AG09309 (cell line): Measurements from ENCODE around the gene MAST3.

ENCODE experiments used
- DNase-seq: peaks from one replicate; pipeline ENCODE4 v3.0.0-alpha.2; 2010; ENCODE audit warnings: low read depth
- H3K4me3 ChIP-seq: 2 replicates; pipeline ENCODE4 v1.5.1; 2011; ENCODE audit warnings: mild to moderate bottlenecking, low read depth, low read length, moderate library complexity; ENCODE audit not compliant: control insufficient read depth
- TF ChIP-seq, protein P1 (sequence below): IDR thresholded peaks from 2 replicates; pipeline ENCODE4 v1.5.1; 2011; ENCODE audit warnings: mild to moderate bottlenecking, low read depth, low read length, inconsistent platforms; ENCODE audit not compliant: insufficient read depth, control insufficient read depth; ENCODE audit errors: missing control alignments

The MAST3 gene

DNA sequence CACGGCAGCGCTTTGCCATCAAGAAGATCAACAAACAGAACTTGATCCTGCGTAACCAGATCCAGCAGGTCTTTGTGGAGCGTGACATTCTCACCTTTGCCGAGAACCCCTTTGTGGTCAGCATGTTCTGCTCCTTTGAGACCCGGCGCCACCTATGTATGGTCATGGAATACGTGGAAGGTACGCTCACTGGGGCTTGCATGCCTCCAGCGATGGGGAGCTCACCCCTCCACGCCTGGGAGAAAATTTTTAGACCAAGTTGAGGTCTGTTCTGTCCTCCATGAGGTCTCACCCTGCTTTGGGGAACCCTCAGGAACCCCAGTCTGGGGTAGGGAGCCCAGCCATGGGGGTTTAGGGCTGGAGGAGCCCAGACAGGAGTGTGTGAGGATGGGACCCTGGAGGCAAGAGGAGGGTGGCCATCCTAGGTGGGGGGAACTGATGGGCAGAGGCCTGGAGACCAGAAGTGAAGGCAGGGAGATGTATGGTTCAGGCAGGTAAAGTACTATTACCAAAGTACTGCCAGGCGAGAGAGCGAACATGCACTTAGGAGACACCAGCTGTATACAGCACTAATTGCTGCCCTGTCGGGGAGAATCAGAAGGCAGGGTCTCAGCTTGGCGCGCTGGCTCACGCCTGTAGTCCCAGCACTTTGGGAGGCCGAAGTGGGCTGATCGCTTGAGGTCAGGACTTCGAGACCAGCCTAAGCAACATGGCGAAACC lies 33.1 kb downstream of the MAST3 start:
- TF ChIP-seq, protein P1, sequence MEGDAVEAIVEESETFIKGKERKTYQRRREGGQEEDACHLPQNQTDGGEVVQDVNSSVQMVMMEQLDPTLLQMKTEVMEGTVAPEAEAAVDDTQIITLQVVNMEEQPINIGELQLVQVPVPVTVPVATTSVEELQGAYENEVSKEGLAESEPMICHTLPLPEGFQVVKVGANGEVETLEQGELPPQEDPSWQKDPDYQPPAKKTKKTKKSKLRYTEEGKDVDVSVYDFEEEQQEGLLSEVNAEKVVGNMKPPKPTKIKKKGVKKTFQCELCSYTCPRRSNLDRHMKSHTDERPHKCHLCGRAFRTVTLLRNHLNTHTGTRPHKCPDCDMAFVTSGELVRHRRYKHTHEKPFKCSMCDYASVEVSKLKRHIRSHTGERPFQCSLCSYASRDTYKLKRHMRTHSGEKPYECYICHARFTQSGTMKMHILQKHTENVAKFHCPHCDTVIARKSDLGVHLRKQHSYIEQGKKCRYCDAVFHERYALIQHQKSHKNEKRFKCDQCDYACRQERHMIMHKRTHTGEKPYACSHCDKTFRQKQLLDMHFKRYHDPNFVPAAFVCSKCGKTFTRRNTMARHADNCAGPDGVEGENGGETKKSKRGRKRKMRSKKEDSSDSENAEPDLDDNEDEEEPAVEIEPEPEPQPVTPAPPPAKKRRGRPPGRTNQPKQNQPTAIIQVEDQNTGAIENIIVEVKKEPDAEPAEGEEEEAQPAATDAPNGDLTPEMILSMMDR = no peak
- no peak for DNase-seq
- no peak overlapping the region for H3K4me3 ChIP-seq

DNA sequence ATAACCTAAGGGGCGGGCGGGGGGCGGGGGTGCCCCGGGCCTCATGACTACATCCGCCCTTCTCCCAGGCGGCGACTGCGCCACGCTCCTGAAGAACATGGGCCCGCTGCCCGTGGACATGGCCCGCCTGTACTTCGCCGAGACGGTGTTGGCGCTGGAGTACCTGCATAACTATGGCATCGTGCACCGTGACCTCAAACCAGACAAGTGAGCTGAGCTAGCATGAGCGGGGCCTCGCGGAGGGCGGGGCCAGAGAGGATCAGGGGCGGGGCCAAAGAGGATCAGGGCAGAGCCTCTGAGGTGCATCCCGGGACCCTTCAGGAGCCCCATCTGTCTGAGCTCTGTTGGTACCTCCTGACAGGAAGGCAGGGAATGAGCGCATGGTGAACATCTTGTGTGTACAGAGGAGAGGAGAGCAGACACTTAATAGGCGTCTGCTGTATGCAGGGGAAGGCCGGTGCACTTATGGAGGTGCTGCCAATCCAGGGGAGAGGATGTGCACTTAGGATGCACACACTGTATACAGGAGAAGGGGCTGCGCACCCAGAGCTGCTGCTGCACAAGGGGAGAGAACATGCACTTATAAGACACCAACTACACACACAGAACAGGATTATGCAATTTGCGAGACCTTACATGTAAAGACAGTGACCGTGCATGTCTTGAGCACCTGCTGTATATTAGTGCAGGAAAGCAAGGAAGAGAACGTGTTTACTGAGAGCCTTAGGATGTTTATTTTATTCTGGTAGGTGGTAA lies 34.4 kb downstream of the MAST3 start:
- DNase-seq = no peak
- TF ChIP-seq, protein P1 = no peak
- no peak overlapping the region for H3K4me3 ChIP-seq

DNA sequence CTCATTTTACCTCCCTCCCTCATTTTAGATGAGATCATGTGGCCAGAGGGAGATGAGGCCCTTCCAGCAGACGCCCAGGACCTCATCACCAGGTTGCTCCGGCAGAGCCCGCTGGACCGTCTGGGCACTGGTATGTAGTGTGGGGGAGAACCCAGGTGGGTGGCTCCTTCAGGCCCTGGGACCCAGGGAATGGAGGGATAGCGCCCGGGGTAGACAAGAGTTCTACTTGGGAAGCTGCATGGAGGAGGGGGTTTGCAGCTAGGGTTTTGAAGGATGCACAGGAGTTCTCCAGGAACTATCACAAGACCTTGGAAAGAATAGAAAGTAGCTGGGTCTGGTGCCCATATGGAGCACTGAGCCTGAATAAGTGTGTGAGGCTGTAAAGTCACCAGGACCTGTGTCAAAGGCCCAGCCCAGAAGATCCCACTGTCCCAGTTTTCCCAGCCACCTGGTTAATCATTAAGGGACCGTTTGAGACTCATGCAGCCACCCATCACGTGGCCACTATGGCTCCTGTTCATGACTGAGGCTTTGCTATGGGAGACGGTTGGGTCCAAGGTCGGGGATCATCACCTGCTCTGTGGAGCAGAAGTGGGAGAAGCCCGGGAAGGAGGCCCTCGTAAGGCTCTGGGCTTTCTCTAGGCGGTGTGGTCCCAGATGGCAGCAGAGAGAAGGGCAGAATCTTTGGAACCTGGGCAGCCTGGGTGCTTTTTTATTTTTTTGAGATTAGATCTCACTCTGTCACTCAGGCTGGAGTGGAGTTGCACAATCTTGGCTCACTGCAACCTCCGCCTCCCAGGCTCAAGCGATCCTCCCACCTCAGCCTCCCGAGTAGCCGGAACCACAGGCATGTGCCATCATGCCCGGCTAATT lies 38.4 kb downstream of the MAST3 start:
- no peak for DNase-seq
- no peak overlapping the region for H3K4me3 ChIP-seq
- TF ChIP-seq, protein P1 = no peak

DNA sequence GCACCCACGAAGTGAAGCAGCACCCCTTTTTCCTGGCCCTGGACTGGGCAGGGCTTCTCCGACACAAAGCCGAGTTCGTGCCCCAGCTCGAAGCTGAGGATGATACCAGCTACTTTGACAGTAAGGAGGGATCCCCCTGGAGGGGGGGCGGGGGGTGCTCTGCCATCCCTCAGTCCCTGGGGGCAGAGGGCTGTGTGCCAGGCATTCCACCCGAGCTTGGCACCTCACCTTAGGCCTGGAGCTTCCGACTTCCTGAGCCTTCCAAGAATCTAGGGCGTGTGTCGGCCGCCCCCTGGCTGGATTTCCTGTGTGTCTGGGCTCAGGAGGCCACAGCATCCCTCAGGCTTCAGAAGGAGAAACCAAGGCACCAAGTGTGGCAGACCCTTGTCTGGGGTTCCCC lies 39.7 kb downstream of the MAST3 start:
- DNase-seq = no peak
- H3K4me3 ChIP-seq = no peak overlapping the region
- TF ChIP-seq, protein P1 = no peak

DNA sequence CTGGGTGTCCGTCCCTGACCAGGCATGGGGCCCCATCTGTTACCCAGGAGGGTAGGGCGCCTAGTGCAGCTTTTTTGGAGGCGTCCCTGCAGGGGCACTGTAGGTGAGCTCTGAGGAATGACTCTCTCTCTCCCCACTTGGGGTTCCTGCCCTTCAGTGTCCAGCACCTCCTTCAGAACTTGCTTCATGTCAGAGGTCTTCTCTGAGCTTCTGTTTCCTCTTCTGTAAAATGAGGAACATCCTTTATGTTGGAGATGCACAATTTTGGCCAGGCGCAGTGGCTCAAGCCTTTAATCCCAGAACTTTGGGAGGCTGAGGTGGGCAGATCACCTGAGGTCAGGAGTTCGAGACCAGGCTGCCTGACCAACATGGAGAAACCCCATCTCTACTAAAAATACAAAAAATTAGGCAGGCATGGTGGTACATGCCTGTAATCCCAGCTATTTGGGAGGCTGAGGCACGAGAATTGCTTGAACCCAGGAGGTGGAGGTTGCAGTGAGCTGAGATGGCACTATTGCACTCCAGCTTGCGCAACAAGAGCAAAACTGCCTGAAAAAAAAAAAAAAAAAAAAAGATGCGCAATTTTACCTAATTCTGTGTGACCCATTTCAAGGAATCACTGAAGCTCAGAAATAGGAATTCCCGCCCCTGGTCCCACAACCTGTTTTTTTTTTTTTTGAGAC lies 40.2 kb downstream of the MAST3 start:
- DNase-seq = no peak
- H3K4me3 ChIP-seq = no peak overlapping the region
- TF ChIP-seq, protein P1 = no peak

DNA sequence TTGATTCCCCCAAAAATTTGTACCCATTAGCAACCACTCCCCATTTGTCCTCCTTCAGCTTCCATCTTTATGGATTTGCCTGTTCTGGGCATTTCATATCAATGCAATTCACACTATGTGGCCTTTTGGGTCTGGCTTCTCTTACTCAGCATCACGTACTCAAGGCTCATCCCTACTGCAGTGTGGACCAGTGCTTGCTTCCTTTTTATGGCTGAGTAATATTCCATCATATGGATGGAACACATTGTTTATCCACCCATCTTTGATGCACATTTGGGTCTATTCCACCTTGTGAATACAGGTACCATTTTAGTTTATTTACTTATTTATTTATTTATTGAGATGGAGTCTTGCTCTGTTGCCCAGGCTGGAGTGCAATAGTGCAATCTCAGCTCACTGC lies 42.9 kb downstream of the MAST3 start:
- no peak overlapping the region for H3K4me3 ChIP-seq
- TF ChIP-seq, protein P1 = no peak
- no peak for DNase-seq
